ENCODE data around the gene EMP2. TPM values are rescaled to one million over a fixed set of nuclear protein-coding genes. Genes with fewer than 3 reads are reported as not detected.

The EMP2 gene
- total RNA-seq, 2 experiments from 2014 or later, result not detected

- TF ChIP-seq CTCF (IDR thresholded peaks at IDR 0.05), result no peak
- CTCF ChIA-PET, result no interaction called here
- H3K27me3 Mint-ChIP-seq, result peaks cover 36% of the 10 kb centered on the region
- H3K27ac Mint-ChIP-seq, result no peak overlapping the region
- DNase-seq, result no peak
- ATAC-seq, result no peak
- no peaks in the 10 kb centered on the region for H3K36me3 Mint-ChIP-seq (ENCODE audit: low read depth)
- no peak overlapping the region for H3K4me3 Mint-ChIP-seq
- no peaks in the 10 kb centered on the region for H3K4me1 Mint-ChIP-seq (ENCODE audit: low read depth)
- H3K9me3 Mint-ChIP-seq, result no peaks in the 10 kb centered on the region
- intact Hi-C loops (cut with micrococcal nuclease), result no loop called here
- POLR2A ChIA-PET, result no interaction called here
Observed at GRCh38 chr16:10578474-10579316, 1.7 kb downstream of the EMP2 start.

- Mint-ChIP-seq H3K4me1 (ENCODE audit: low read depth) (no peaks in the 10 kb centered on the region), H3K27ac (no peak overlapping the region), H3K36me3 (ENCODE audit: low read depth) (no peaks in the 10 kb centered on the region), H3K4me3 (no peak overlapping the region), H3K27me3 (peaks cover 31% of the 10 kb centered on the region), H3K9me3 (no peaks in the 10 kb centered on the region)
- ATAC-seq, result no peak
- no peak for DNase-seq
- ChIA-PET POLR2A (no interaction called here), CTCF (no interaction called here)
- no peak for TF ChIP-seq CTCF (IDR thresholded peaks at IDR 0.05)
- intact Hi-C loops (cut with micrococcal nuclease), result no loop called here
Observed at GRCh38 chr16:10577305-10578202, 2.8 kb downstream of the EMP2 start.

- no peaks in the 10 kb centered on the region for H3K4me1 Mint-ChIP-seq (ENCODE audit: low read depth)
- ATAC-seq (no peak), DNase-seq (no peak)
- no peaks in the 10 kb centered on the region for H3K9me3 Mint-ChIP-seq
- ChIA-PET POLR2A (no interaction called here), CTCF (no interaction called here)
- no peaks in the 10 kb centered on the region for H3K36me3 Mint-ChIP-seq (ENCODE audit: low read depth)
- H3K27ac Mint-ChIP-seq, result no peak overlapping the region
- intact Hi-C loops (cut with micrococcal nuclease), result no loop called here
- H3K4me3 Mint-ChIP-seq, result no peak overlapping the region
- TF ChIP-seq CTCF (IDR thresholded peaks at IDR 0.05), result no peak
- peaks cover 24% of the 10 kb centered on the region for H3K27me3 Mint-ChIP-seq
Observed at GRCh38 chr16:10576390-10577304, 3.8 kb downstream of the EMP2 start.

GRCh38 chr16:10575506-10576130, 4.8 kb downstream of the EMP2 start:
- intact Hi-C loops (cut with micrococcal nuclease), result no loop called here
- H3K4me3 Mint-ChIP-seq, result no peak overlapping the region
- H3K27me3 Mint-ChIP-seq, result peaks cover 16% of the 10 kb centered on the region
- no peak for ATAC-seq
- POLR2A ChIA-PET, result no interaction called here
- CTCF ChIA-PET, result no interaction called here
- no peak for TF ChIP-seq CTCF (IDR thresholded peaks at IDR 0.05)
- no peaks in the 10 kb centered on the region for H3K36me3 Mint-ChIP-seq (ENCODE audit: low read depth)
- H3K4me1 Mint-ChIP-seq (ENCODE audit: low read depth), result no peaks in the 10 kb centered on the region
- no peak overlapping the region for H3K27ac Mint-ChIP-seq
- no peaks in the 10 kb centered on the region for H3K9me3 Mint-ChIP-seq
- DNase-seq, result no peak
